PC-9 (cell line): ENCODE results near the gene DOCK4.

ENCODE experiments used
- CTCF ChIP-seq: fragments of 200-600 bp; sonication (generic); conservative IDR thresholded peaks from 2 replicates; pipeline ENCODE4 v1.6.1; 2017; ENCODE audit warnings: mixed run types, antibody characterized with exemption, mild to moderate bottlenecking, moderate library complexity
- EZH2 ChIP-seq: fragments of 200-600 bp; sonication (generic); IDR thresholded peaks from 2 replicates; pipeline ENCODE4 v1.8.0; 2017; ENCODE audit warnings: antibody characterized with exemption, low read depth

GRCh38 chr7:112082306-112082705 lies 123.9 kb downstream of the DOCK4 start:
- TF ChIP-seq CTCF (no peak), EZH2 (no peak)
